DMS153 treated with DMSO at 0.1 percent for 48 hours (cell line): ENCODE data around the gene LMO3.

Source experiments
- DNase-seq: peaks from one replicate; lab custom pipeline; 2025; ENCODE audit not compliant: unreplicated experiment; lab: John Stamatoyannopoulos, UW

Gene LMO3

GRCh38 chr12:16602412-16602811 is 3.5 kb downstream of the LMO3 start:
- no peak for DNase-seq

GRCh38 chr12:16600525-16600924 is 5.4 kb downstream of the LMO3 start:
- DNase-seq = no peak

- DNase-seq = no peak
Observed at GRCh38 chr12:16599081-16599480, 6.9 kb downstream of the LMO3 start.

- no peak for DNase-seq
Observed at GRCh38 chr12:16594797-16595196, 11.2 kb downstream of the LMO3 start.

- no peak for DNase-seq
Observed at GRCh38 chr12:16593546-16593945, 12.4 kb downstream of the LMO3 start.

GRCh38 chr12:16590645-16591044 is 15.3 kb downstream of the LMO3 start:
- DNase-seq = no peak

GRCh38 chr12:16588812-16589211 is 17.1 kb downstream of the LMO3 start:
- DNase-seq = no peak

- no peak for DNase-seq
Observed at GRCh38 chr12:16587514-16587913, 18.4 kb downstream of the LMO3 start.

GRCh38 chr12:16587110-16587453 is 18.9 kb downstream of the LMO3 start:
- DNase-seq = no peak

GRCh38 chr12:16586350-16587109 is 19.4 kb downstream of the LMO3 start:
- DNase-seq = no peak

- DNase-seq = no peak
Observed at GRCh38 chr12:16585781-16586180, 20.2 kb downstream of the LMO3 start.

GRCh38 chr12:16583969-16584745 is 21.8 kb downstream of the LMO3 start:
- no peak for DNase-seq

GRCh38 chr12:16581416-16581815 is 24.5 kb downstream of the LMO3 start:
- no peak for DNase-seq

GRCh38 chr12:16579041-16579440 is 26.9 kb downstream of the LMO3 start:
- no peak for DNase-seq

GRCh38 chr12:16573398-16574077 is 32.4 kb downstream of the LMO3 start:
- no peak for DNase-seq

GRCh38 chr12:16568873-16569272 is 37.1 kb downstream of the LMO3 start:
- no peak for DNase-seq

- no peak for DNase-seq
Observed at GRCh38 chr12:16564675-16565074, 41.3 kb downstream of the LMO3 start.

GRCh38 chr12:16563504-16563903 is 42.5 kb downstream of the LMO3 start:
- DNase-seq = no peak

GRCh38 chr12:16562921-16563320 is 43.0 kb downstream of the LMO3 start:
- DNase-seq = no peak

GRCh38 chr12:16562435-16562834 is 43.5 kb downstream of the LMO3 start:
- no peak for DNase-seq

- no peak for DNase-seq
Observed at GRCh38 chr12:16560273-16560672, 45.7 kb downstream of the LMO3 start.

- DNase-seq = no peak
Observed at GRCh38 chr12:16555630-16556029, 50.3 kb downstream of the LMO3 start.
